ENCODE measurements around the gene MYL4.
A peak's percentile ranks its signal among the peaks of the same experiment; 100 is the strongest.
"Not testable (repeated sequence)": the region's sequence is repeated elsewhere in the genome, so short reads cannot be mapped to it uniquely, and the experiment has no call there.

MYL4 gene

GRCh38 chr17:47244697-47245096 lies 35.5 kb downstream of the MYL4 start:
- no peak for DNase-seq

GRCh38 chr17:47246120-47246519 lies 37.0 kb downstream of the MYL4 start:
- no peak for DNase-seq

GRCh38 chr17:47250855-47251254 lies 41.7 kb downstream of the MYL4 start:
- no peak for DNase-seq

- no peak for DNase-seq
These were observed 42.3 kb downstream of the MYL4 start for GRCh38 chr17:47251421-47251940.

GRCh38 chr17:47252209-47252608 lies 43.1 kb downstream of the MYL4 start:
- DNase-seq = no peak

- no peak for DNase-seq
These were observed 43.8 kb downstream of the MYL4 start for GRCh38 chr17:47252766-47253512.

GRCh38 chr17:47253541-47254402 lies 44.6 kb downstream of the MYL4 start, which contains the start of gene ITGB3:
ITGB3 (plus strand) TSS chr17:47253827; CDS start chr17:47253862, 35 bp downstream.
- peak; percentile 81 for DNase-seq

- DNase-seq = no peak
These were observed 45.3 kb downstream of the MYL4 start for GRCh38 chr17:47254403-47254943.

GRCh38 chr17:47257651-47258339 lies 48.6 kb downstream of the MYL4 start:
- DNase-seq = peak; percentile 56

GRCh38 chr17:47262586-47262985 lies 53.4 kb downstream of the MYL4 start:
- no peak for DNase-seq

GRCh38 chr17:47264166-47264565 lies 55.0 kb downstream of the MYL4 start:
- DNase-seq = no peak

GRCh38 chr17:47265983-47266541 lies 56.9 kb downstream of the MYL4 start:
- DNase-seq = no peak

- DNase-seq = no peak
These were observed 57.6 kb downstream of the MYL4 start for GRCh38 chr17:47266782-47267181.

- no peak for DNase-seq
These were observed 58.2 kb downstream of the MYL4 start for GRCh38 chr17:47267354-47267828.

- not testable (repeated sequence) for DNase-seq
These were observed 59.8 kb downstream of the MYL4 start for GRCh38 chr17:47268964-47269363.

- DNase-seq = not testable (repeated sequence)
These were observed 60.6 kb downstream of the MYL4 start for GRCh38 chr17:47269561-47270280.

GRCh38 chr17:47270946-47271705 lies 62.0 kb downstream of the MYL4 start:
- DNase-seq = no peak

GRCh38 chr17:47272491-47272890 lies 63.3 kb downstream of the MYL4 start:
- no peak for DNase-seq

- no peak for DNase-seq
These were observed 64.1 kb downstream of the MYL4 start for GRCh38 chr17:47273245-47273644.

All from femur (tissue), 1 donor.